HEK293T (cell line): ENCODE results near the gene SLC5A2.
"Not testable (repeated sequence)": the region's sequence is repeated elsewhere in the genome, so short reads cannot be mapped to it uniquely, and the experiment has no call there.

Experiments
- CTCF ChIA-PET: fragments of 350-600 bp; formaldehyde crosslinking; extraction: SDS; loops from one replicate; lab custom pipeline; 2021; ENCODE audit warnings: antibody characterized with exemption, inconsistent platforms; lab: Yijun Ruan, JAX
- POLR2A ChIA-PET: fragments of 350-600 bp; formaldehyde crosslinking; extraction: SDS; loops from one replicate; lab custom pipeline; 2020; ENCODE audit warnings: antibody characterized with exemption, inconsistent platforms; lab: Yijun Ruan, JAX
- DNase-seq: peaks from one replicate; pipeline ENCODE4 v3.0.0; 2012; ENCODE audit warnings: mixed read lengths; ENCODE audit errors: extremely low spot score
- ARNT ChIP-seq: fragments of 450-650 bp; IDR thresholded peaks from 2 replicates; pipeline ENCODE4 v1.6.1; 2017; ENCODE audit warnings: mild to moderate bottlenecking
- BHLHE40 ChIP-seq: fragments of 450-650 bp; IDR thresholded peaks from 2 replicates; pipeline ENCODE4 v1.6.1; 2016; ENCODE audit warnings: mild to moderate bottlenecking, moderate library complexity, borderline replicate concordance
- CTBP1 ChIP-seq: fragments of 450-650 bp; IDR thresholded peaks from 2 replicates; pipeline ENCODE4 v1.6.1; 2016; ENCODE audit warnings: borderline replicate concordance
- ELF4 ChIP-seq: fragments of 450-650 bp; IDR thresholded peaks from 2 replicates; pipeline ENCODE4 v1.6.1; 2017; ENCODE audit warnings: antibody characterized with exemption
- FOXA1 ChIP-seq: fragments of 450-650 bp; IDR thresholded peaks from 2 replicates; pipeline ENCODE4 v1.6.1; 2016; ENCODE audit warnings: mild to moderate bottlenecking
- FOXK2 ChIP-seq: fragments of 450-650 bp; IDR thresholded peaks from 2 replicates; pipeline ENCODE4 v1.6.1; 2016; ENCODE audit warnings: mild to moderate bottlenecking
- FOXM1 ChIP-seq: fragments of 450-650 bp; IDR thresholded peaks from 2 replicates; pipeline ENCODE4 v1.6.1; 2017; ENCODE audit warnings: mild to moderate bottlenecking, borderline replicate concordance
- HDGF ChIP-seq: fragments of 450-650 bp; IDR thresholded peaks from 2 replicates; pipeline ENCODE4 v1.6.1; 2017; ENCODE audit warnings: antibody characterized with exemption, borderline replicate concordance
- L3MBTL2 ChIP-seq: fragments of 450-650 bp; conservative IDR thresholded peaks from 2 replicates; pipeline ENCODE4 v1.6.1; 2016; ENCODE audit warnings: mild to moderate bottlenecking
- LEF1 ChIP-seq: fragments of 450-650 bp; IDR thresholded peaks from 2 replicates; pipeline ENCODE4 v1.6.1; 2017; ENCODE audit warnings: mild to moderate bottlenecking, borderline replicate concordance
- NFRKB ChIP-seq: fragments of 450-650 bp; IDR thresholded peaks from 2 replicates; pipeline ENCODE4 v1.6.1; 2016; ENCODE audit warnings: mild to moderate bottlenecking, moderate library complexity
- SP1 ChIP-seq: fragments of 450-650 bp; IDR thresholded peaks from 2 replicates; pipeline ENCODE4 v1.6.1; 2017
- SUZ12 ChIP-seq: fragments of 450-650 bp; IDR thresholded peaks from 2 replicates; pipeline ENCODE4 v1.6.1; 2016; ENCODE audit warnings: mild to moderate bottlenecking
- TARDBP ChIP-seq: fragments of 450-650 bp; IDR thresholded peaks from 2 replicates; pipeline ENCODE4 v1.6.1; 2016
- ZNF384 ChIP-seq: fragments of 450-650 bp; IDR thresholded peaks from 2 replicates; pipeline ENCODE4 v1.6.1; 2016
- TF ChIP-seq, protein P1 (sequence below): fragments of 450-650 bp; IDR thresholded peaks from 2 replicates; pipeline ENCODE4 v1.6.1; 2016

SLC5A2 gene

DNA sequence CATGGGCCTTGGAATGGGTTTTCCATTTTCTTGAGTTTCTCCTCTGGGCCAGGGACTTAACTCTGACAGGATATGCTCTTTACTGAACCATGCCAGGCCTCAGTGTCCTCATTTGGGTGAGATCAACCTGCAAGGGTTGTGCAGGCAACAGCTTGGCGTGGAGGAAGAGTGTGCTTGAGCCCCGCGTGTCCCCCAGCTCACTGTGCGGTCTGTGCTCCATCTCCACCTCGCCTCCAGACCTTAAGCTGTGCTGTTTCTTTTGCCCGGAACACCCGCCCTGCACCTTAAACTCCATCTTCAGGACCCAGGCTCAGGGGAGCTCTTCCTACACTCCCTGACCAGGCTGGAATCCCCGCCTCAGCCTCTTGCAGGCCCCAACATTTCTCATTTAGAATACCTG, 15.6 kb downstream of the SLC5A2 start:
- TF ChIP-seq BHLHE40 (no peak), SUZ12 (no peak), SP1 (no peak)
- ChIA-PET POLR2A (interaction anchor here (1.6 kb wide), 1 partner anchor 10 kb away, joined by 6 read pairs; the partner anchor contains the start of gene RUSF1), CTCF (no interaction called here)
- DNase-seq = no peak

DNA sequence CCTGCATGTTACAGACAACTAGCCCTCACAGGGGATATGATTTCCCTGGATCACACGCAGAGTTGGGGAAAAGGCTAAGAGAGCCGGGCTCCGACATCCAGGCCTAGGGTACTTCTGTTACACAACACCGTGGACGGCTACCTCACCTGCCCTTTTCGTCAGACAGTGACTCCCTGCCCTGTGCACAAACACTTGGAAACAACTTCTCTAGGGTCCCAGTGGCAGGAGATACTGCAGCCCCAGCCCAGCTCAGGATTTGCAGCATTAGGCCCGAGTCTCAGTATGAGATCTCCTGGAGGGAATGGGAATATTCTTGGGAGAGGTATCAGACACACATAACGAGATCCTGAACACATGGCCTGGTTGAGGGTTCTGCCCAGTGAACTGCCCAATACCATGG, 17.0 kb downstream of the SLC5A2 start:
- ChIA-PET CTCF (no interaction called here), POLR2A (no interaction called here)
- TF ChIP-seq TARDBP (no peak), FOXA1 (no peak), BHLHE40 (no peak), FOXM1 (no peak), HDGF (no peak), ARNT (no peak), SP1 (no peak), FOXK2 (no peak), ELF4 (no peak), NFRKB (no peak), ZNF384 (no peak), LEF1 (no peak), CTBP1 (no peak), L3MBTL2 (no peak), SUZ12 (no peak)
- TF ChIP-seq, protein P1, sequence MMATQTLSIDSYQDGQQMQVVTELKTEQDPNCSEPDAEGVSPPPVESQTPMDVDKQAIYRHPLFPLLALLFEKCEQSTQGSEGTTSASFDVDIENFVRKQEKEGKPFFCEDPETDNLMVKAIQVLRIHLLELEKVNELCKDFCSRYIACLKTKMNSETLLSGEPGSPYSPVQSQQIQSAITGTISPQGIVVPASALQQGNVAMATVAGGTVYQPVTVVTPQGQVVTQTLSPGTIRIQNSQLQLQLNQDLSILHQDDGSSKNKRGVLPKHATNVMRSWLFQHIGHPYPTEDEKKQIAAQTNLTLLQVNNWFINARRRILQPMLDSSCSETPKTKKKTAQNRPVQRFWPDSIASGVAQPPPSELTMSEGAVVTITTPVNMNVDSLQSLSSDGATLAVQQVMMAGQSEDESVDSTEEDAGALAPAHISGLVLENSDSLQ = no peak
- no peak for DNase-seq

DNA sequence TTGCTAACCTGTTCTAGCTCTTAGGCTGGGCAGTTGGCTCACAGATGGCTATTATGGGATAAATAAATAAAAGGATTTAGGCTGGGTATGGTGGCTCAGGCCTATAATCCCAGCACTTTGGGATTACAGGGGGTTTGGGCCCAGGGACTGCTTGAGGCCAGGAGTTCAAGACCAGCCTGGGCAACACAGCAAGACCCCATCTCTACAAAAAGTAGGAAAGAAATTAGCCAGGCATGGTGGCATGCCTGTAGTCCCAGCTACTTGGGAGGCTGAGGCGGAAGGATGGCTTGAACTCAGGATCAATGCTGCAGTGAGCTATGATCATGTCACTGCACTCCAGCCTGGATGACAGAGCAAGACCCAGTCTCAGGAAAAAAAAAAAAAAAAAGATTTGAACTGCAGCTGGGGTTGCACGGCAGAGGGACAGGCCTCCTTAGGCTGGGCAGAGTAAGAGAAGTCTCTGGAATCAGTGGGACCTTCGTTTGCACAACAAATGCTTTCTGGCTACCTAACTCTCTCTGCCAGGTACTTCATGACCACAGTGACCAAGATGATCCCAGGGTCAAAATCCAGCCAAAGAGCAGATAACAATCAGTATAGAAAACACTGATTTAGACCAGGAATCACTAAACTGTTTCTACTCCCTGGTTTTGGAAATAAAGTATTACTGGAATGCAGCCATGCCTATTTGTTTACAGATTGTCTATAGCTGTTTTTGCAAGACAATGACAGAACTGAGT, 18.5 kb downstream of the SLC5A2 start:
- ChIA-PET CTCF (interaction anchor here (0.7 kb wide), 1 partner anchor 41 kb away, joined by 3 read pairs; no protein-coding TSS in a partner anchor), POLR2A (no interaction called here)
- no peak for DNase-seq
- TF ChIP-seq FOXK2 = no peak
- TF ChIP-seq LEF1 = no peak
- TF ChIP-seq ELF4 = no peak
- no peak for TF ChIP-seq BHLHE40
- no peak for TF ChIP-seq ZNF384
- TF ChIP-seq, protein P1 = no peak
- TF ChIP-seq HDGF = no peak
- no peak for TF ChIP-seq TARDBP
- no peak for TF ChIP-seq L3MBTL2
- TF ChIP-seq SP1 = no peak
- no peak for TF ChIP-seq SUZ12
- no peak for TF ChIP-seq CTBP1

DNA sequence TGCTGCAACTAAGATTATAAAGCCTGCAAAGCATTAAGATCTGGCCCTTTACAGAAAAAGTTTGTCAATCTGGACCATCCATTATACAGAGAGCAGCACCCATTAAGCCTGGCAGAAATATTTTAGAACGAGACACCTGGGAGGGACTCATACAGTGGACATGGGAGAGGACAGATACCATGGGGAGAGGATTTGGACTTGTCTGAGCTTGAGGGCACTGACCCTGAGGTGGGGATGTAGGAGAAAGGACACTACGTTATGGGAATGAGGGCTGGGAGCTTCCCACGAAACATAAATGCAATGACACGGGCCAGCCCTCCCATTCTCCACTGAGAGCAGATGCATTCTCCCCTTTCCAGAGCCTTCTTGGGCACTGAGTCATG, 19.0 kb downstream of the SLC5A2 start:
- ChIA-PET CTCF (interaction anchor here (0.7 kb wide), 1 partner anchor 41 kb away, joined by 3 read pairs; no protein-coding TSS in a partner anchor), POLR2A (no interaction called here)
- TF ChIP-seq HDGF = no peak
- TF ChIP-seq ARNT = no peak
- no peak for TF ChIP-seq L3MBTL2
- no peak for TF ChIP-seq BHLHE40
- no peak for DNase-seq

DNA sequence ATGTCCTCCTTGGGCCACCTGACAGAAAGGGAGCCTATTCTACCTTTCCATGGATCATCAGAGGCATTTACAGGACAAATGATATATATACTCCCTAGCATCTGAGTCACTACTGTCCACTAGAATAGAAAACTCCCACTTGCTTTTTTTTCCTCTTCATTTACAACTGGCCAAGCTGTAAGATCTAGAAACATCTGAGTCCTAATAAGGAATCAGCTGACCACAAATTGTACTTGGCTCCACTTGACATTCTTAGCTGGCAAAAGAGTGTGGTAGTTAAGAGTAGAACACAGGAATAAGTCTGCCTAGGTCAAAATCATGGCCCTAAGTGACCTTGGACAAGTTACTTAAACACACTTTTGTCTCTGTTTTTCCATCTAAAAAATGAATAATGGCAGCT, 20.1 kb downstream of the SLC5A2 start:
- no peak for DNase-seq
- CTCF ChIA-PET = no interaction called here
- TF ChIP-seq TARDBP (no peak), FOXA1 (no peak), ZNF384 (no peak), LEF1 (no peak), BHLHE40 (no peak), FOXK2 (no peak), ELF4 (no peak), SP1 (no peak), L3MBTL2 (no peak)
- TF ChIP-seq, protein P1 = no peak
- POLR2A ChIA-PET = interaction anchor here (0.6 kb wide), 1 partner anchor 376 kb away, joined by 3 read pairs; no protein-coding TSS in a partner anchor

DNA sequence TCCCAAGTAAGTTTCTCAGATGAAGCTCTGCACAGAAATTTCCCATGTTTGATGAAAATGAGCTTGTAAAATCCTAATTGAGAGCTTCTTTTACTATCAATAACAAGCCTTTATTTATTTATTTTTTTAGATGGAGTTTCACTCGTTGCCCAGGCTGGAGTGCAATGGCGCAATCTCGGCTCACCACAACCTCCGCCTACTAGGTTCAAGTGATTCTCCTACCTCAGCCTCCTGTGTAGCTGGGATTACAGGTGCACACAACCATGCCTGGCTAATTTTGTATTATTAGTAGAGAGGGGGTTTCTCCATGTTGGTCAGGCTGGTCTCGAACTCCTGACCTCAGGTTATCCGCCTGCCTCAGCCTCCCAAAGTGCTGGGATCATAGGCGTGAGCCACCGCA, 20.6 kb downstream of the SLC5A2 start:
- POLR2A ChIA-PET, CTCF ChIA-PET, DNase-seq: not testable (repeated sequence)

DNA sequence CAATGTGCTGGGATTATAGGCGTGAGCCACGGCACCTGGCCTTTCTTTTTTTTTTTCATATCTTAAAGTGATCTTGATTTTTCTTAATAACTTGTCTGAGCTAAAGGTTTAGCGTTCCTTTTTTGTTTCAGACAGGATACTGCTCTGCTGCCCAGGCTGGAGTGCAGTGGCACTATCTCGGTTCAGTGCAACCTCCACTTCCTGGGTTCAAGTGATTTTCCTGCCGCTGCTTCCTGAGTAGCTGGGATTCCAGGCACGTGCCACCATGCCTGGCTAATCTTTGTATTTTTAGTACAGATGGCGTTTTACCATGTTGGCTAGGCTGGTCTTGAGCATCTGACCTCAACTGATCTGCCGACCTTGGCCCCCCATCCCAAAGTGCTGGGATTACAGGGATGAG, 21.2 kb downstream of the SLC5A2 start:
- no peak for DNase-seq
- CTCF ChIA-PET = no interaction called here
- POLR2A ChIA-PET = no interaction called here
- TF ChIP-seq, protein P1 = no peak
- no peak for TF ChIP-seq ARNT
- TF ChIP-seq SUZ12 = no peak
- no peak for TF ChIP-seq L3MBTL2
- no peak for TF ChIP-seq FOXA1
- TF ChIP-seq LEF1 = no peak
- TF ChIP-seq FOXK2 = no peak
- no peak for TF ChIP-seq ZNF384
- no peak for TF ChIP-seq SP1
- no peak for TF ChIP-seq TARDBP
- TF ChIP-seq CTBP1 = no peak
